ENCODE data around the gene TUBB6. TPM values are rescaled to one million over a fixed set of nuclear protein-coding genes. Genes with fewer than 3 reads are reported as not detected.

The TUBB6 gene
- total and polyA plus RNA-seq, 9 donors = 230 to 347 (median 284) TPM

DNA sequence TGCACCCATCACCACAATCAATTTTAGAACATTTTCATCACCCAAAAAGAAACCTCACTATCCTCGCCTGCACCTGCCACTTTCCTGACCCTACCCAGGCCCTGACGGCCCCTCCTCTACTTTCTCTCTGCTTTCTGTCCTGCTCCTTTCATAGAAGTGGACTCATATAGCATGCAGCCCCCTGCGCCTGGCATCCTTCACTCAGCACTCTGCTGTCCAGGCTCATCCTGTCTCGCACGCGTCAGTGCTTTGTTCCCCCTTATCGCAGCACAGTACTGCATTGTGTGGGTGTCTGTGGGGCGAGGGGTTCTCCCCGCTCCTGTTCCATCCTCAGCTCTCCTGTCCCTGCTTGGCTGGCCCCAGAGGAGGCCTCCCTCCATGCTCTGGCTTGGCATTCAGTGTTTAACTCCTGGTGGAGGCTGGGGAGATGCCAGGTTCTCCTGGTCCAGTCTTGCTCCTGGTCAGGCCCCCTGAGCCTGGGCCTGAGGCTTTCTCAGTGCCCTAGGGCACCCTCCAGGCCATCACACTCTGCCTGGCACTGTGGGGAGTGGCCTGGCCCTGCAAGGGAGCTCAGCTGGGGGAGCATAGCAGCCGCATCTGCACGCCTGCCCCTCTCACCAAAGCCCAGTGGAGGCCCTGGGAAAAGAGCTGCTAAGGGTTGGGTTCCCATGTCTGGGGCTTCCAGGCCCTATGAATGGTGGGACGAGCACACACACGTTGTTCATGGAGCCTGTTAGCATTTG lies 6.6 kb upstream of the TUBB6 start:
- Histone ChIP-seq H3K27me3 (ENCODE audit: control insufficient read depth, insufficient read depth, low read length) (peaks cover 4% of the 10 kb centered on the region), H3K27ac (ENCODE audit: low read length) (no peak overlapping the region), H3K9me3 (replicated peaks; ENCODE audit: control insufficient read depth, low read depth, low read length) (peaks cover 4% of the 10 kb centered on the region), H3K4me3 (ENCODE audit: low read length) (no peak overlapping the region), H3K36me3 (ENCODE audit: control insufficient read depth, insufficient read depth, low read length) (no peaks in the 10 kb centered on the region), H3K4me1 (ENCODE audit: control insufficient read depth, insufficient read depth, low read length) (peaks cover 7% of the 10 kb centered on the region)
- DNase-seq = no peak
- WGBS (ENCODE audit: insufficient coverage) = 81% methylated on average over 9 of the region's 13 CpGs

DNA sequence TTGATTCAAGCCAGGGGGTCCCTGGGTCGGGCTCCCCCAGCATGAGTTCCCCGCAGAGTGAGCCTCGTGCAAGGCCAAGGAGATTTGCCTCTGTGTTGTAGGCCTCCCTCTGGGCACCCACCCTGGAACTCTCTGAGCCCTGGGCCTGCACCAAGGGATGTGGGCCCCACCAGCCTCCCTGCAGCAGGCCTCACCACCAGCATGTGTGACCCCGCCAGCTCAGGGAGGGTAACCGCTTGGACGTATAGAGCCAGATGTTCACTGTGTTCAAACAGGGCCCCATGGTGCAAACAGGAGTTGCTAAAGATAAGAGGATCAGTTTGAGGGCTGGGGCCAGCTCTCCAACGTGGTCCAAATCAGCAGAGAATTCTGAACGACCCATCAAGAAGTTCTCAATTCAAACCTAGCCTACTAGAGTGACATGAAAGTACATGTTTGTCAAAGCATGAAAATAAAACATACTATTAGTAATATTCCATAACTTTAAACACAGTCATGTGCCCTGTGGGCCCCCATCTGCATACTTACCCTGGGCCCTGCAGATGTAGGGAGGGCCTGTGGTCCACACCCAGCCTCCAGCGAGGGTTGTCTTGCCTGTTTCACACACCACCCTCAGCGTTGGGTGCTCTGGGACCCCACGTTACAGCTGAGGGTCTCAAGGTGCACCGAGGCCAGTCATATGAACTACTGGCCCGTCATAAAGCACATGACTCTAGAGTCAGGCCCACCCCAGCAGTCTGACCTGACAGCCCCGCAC lies 5.5 kb upstream of the TUBB6 start:
- WGBS (ENCODE audit: insufficient coverage) = 81% methylated on average over 7 of the region's 14 CpGs
- Histone ChIP-seq H3K27ac (ENCODE audit: low read length) (no peak overlapping the region), H3K4me3 (ENCODE audit: low read length) (no peak overlapping the region), H3K36me3 (ENCODE audit: control insufficient read depth, insufficient read depth, low read length) (no peaks in the 10 kb centered on the region), H3K27me3 (ENCODE audit: control insufficient read depth, insufficient read depth, low read length) (peaks cover 4% of the 10 kb centered on the region), H3K9me3 (replicated peaks; ENCODE audit: control insufficient read depth, low read depth, low read length) (peaks cover 4% of the 10 kb centered on the region), H3K4me1 (ENCODE audit: control insufficient read depth, insufficient read depth, low read length) (peaks cover 18% of the 10 kb centered on the region)
- no peak for DNase-seq

GRCh38 chr18:12304351-12305210 lies 3.5 kb upstream of the TUBB6 start:
- WGBS (ENCODE audit: insufficient coverage) = 62% methylated on average over 11 of the region's 19 CpGs
- DNase-seq = peak; percentile 57
- peaks cover 2% of the 10 kb centered on the region for H3K27me3 ChIP-seq (ENCODE audit: control insufficient read depth, insufficient read depth, low read length)

DNA sequence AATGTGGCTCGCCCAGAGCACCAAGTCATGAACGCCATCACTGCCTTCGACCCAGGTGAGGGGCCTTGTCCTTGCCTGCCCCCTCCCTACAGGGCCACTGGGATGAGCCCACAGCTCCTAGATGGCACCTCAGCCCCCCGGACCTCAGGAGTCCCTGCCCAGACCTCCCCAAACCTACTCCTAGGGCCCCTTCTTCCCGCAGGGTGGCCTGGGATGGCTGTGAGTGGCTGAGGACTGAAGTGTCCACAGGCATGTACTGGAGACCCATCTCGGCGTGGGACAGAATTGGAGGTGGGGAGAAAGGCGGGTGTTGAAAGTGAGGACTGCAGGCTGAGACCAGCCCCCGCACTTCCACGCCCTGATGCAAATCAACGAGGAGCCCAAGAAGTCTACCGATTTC lies 2.8 kb upstream of the TUBB6 start:
- H3K36me3 ChIP-seq (ENCODE audit: control insufficient read depth, insufficient read depth, low read length) = peaks cover 7% of the 10 kb centered on the region
- no peak overlapping the region for H3K4me3 ChIP-seq (ENCODE audit: low read length)
- H3K9me3 ChIP-seq (replicated peaks; ENCODE audit: control insufficient read depth, low read depth, low read length) = no peaks in the 10 kb centered on the region
- H3K27ac ChIP-seq (ENCODE audit: low read length) = no peak overlapping the region
- no peak for DNase-seq
- 77% methylated on average over 4 of the region's 12 CpGs for WGBS (ENCODE audit: insufficient coverage)
- H3K27me3 ChIP-seq (ENCODE audit: control insufficient read depth, insufficient read depth, low read length) = peaks cover 2% of the 10 kb centered on the region
- peaks cover 28% of the 10 kb centered on the region for H3K4me1 ChIP-seq (ENCODE audit: control insufficient read depth, insufficient read depth, low read length)

More at GRCh38 chr18:12304351-12305210, 3.5 kb upstream of the TUBB6 start:
- Histone ChIP-seq H3K4me1 (ENCODE audit: control insufficient read depth, insufficient read depth, low read length) (peaks cover 24% of the 10 kb centered on the region), H3K27ac (ENCODE audit: low read length) (no peak overlapping the region), H3K9me3 (replicated peaks; ENCODE audit: control insufficient read depth, low read depth, low read length) (no peaks in the 10 kb centered on the region), H3K36me3 (ENCODE audit: control insufficient read depth, insufficient read depth, low read length) (peaks cover 2% of the 10 kb centered on the region), H3K4me3 (ENCODE audit: low read length) (no peak overlapping the region)

GRCh38 chr18:12305930-12306629 lies 2.0 kb upstream of the TUBB6 start:
- no peak for DNase-seq
- Histone ChIP-seq H3K4me3 (ENCODE audit: low read length) (no peak overlapping the region), H3K36me3 (ENCODE audit: control insufficient read depth, insufficient read depth, low read length) (peaks cover 15% of the 10 kb centered on the region), H3K27ac (ENCODE audit: low read length) (no peak overlapping the region), H3K9me3 (replicated peaks; ENCODE audit: control insufficient read depth, low read depth, low read length) (no peaks in the 10 kb centered on the region), H3K4me1 (ENCODE audit: control insufficient read depth, insufficient read depth, low read length) (peaks cover 31% of the 10 kb centered on the region), H3K27me3 (ENCODE audit: control insufficient read depth, insufficient read depth, low read length) (peaks cover 2% of the 10 kb centered on the region)
- WGBS (ENCODE audit: insufficient coverage) = 69% methylated on average over 20 of the region's 25 CpGs

GRCh38 chr18:12306752-12307700 lies 1.0 kb upstream of the TUBB6 start:
- peaks cover 18% of the 10 kb centered on the region for H3K36me3 ChIP-seq (ENCODE audit: control insufficient read depth, insufficient read depth, low read length)
- peaks cover 2% of the 10 kb centered on the region for H3K27me3 ChIP-seq (ENCODE audit: control insufficient read depth, insufficient read depth, low read length)
- peak; percentile 90 for DNase-seq
- WGBS (ENCODE audit: insufficient coverage) = 15% methylated on average over 24 of the region's 39 CpGs
- H3K4me3 ChIP-seq (ENCODE audit: low read length) = peak overlapping the region; percentile 53
- no peaks in the 10 kb centered on the region for H3K9me3 ChIP-seq (replicated peaks; ENCODE audit: control insufficient read depth, low read depth, low read length)
- peak overlapping the region; percentile 91 for H3K27ac ChIP-seq (ENCODE audit: low read length)
- peaks cover 31% of the 10 kb centered on the region for H3K4me1 ChIP-seq (ENCODE audit: control insufficient read depth, insufficient read depth, low read length)

DNA sequence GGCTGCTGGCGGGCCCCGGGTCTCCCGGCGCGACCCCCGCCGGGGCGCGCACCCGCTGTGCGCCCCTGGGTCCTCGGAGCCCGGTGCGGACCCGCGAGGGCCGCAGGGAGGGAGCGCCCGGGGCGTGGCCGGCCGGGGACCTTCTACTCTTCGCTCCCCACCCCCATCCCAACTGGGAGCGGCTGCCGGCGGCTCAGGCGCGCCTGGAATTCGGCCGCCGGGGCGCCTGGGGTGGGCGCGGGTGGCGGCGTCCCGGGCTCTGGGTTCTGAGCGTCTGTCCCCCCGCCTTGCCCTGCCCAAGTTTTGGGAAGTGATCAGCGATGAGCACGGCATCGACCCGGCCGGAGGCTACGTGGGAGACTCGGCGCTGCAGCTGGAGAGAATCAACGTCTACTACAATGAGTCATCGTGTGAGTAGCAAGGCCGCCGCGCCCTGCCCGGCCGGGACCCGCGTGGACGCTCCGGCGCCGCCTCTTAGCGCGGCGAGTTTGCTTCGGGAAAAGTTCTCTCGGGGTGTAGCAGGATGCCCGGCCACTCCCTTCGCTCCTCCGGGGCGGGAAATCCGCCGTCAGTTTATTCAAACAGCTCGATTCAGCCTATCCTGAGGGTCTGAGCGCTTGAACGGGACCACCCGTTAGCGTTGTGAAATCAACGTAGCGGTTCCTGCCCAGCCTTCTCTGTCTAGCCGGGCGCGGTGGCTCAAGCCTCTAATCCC lies 502 bp downstream of the TUBB6 start:
- H3K36me3 ChIP-seq (ENCODE audit: control insufficient read depth, insufficient read depth, low read length) = peaks cover 31% of the 10 kb centered on the region
- peaks cover 3% of the 10 kb centered on the region for H3K9me3 ChIP-seq (replicated peaks; ENCODE audit: control insufficient read depth, low read depth, low read length)
- WGBS (ENCODE audit: insufficient coverage) = under 1% methylated on average over 81 of the region's 81 CpGs
- peaks cover 2% of the 10 kb centered on the region for H3K27me3 ChIP-seq (ENCODE audit: control insufficient read depth, insufficient read depth, low read length)
- H3K4me3 ChIP-seq (ENCODE audit: low read length) = peak overlapping the region; percentile 83
- peaks cover 34% of the 10 kb centered on the region for H3K4me1 ChIP-seq (ENCODE audit: control insufficient read depth, insufficient read depth, low read length)
- DNase-seq = peak; percentile 89
- peak overlapping the region; percentile 96 for H3K27ac ChIP-seq (ENCODE audit: low read length)

GRCh38 chr18:12309683-12310198 lies 1.7 kb downstream of the TUBB6 start:
- H3K4me1 ChIP-seq (ENCODE audit: control insufficient read depth, insufficient read depth, low read length) = peaks cover 45% of the 10 kb centered on the region
- DNase-seq = no peak
- H3K36me3 ChIP-seq (ENCODE audit: control insufficient read depth, insufficient read depth, low read length) = peaks cover 38% of the 10 kb centered on the region
- H3K9me3 ChIP-seq (replicated peaks; ENCODE audit: control insufficient read depth, low read depth, low read length) = peaks cover 3% of the 10 kb centered on the region
- H3K27me3 ChIP-seq (ENCODE audit: control insufficient read depth, insufficient read depth, low read length) = peaks cover 2% of the 10 kb centered on the region
- 55% methylated on average over 4 of the region's 7 CpGs for WGBS (ENCODE audit: insufficient coverage)
- peak overlapping the region; percentile 83 for H3K4me3 ChIP-seq (ENCODE audit: low read length)
- H3K27ac ChIP-seq (ENCODE audit: low read length) = peak overlapping the region; percentile 96

Measured in muscle of leg (tissue), 11 donors.